HEK293 (cell line): ENCODE results near the gene LDB2.

Source experiments
- CTCF ChIP-seq: fragments of 450-650 bp; formaldehyde crosslinking; IDR thresholded peaks from 2 replicates; pipeline ENCODE4 v1.5.1; 2016; ENCODE audit warnings: missing biosample characterization, missing genetic modification characterization
- ELK4 ChIP-seq: IDR thresholded peaks from 2 replicates; pipeline ENCODE4 v1.6.1; 2011; ENCODE audit warnings: mild to moderate bottlenecking, low read depth, low read length, borderline replicate concordance
- MEIS1 ChIP-seq: sonication (generic); formaldehyde crosslinking; IDR thresholded peaks from 2 replicates; pipeline ENCODE4 v1.8.1; 2022; ENCODE audit warnings: missing genetic modification reagents, mild to moderate bottlenecking, borderline replicate concordance
- REST ChIP-seq: fragments of 450-650 bp; formaldehyde crosslinking; IDR thresholded peaks from 2 replicates; pipeline ENCODE4 v1.5.1; 2016; ENCODE audit warnings: missing biosample characterization, missing genetic modification characterization
- YY1 ChIP-seq: fragments of 450-650 bp; formaldehyde crosslinking; IDR thresholded peaks from 2 replicates; pipeline ENCODE4 v1.5.1; 2018; ENCODE audit warnings: missing biosample characterization, missing genetic modification characterization
- ZEB2 ChIP-seq: fragments of 450-650 bp; formaldehyde crosslinking; IDR thresholded peaks from 2 replicates; pipeline ENCODE4 v1.5.1; 2016; ENCODE audit warnings: missing biosample characterization, missing genetic modification characterization
- ZNF394 ChIP-seq: fragments of 450-650 bp; formaldehyde crosslinking; IDR thresholded peaks from 2 replicates; pipeline ENCODE4 v1.5.1; 2016; ENCODE audit warnings: missing biosample characterization, missing genetic modification characterization, mild to moderate bottlenecking, moderate library complexity, borderline replicate concordance
- ZNF488 ChIP-seq: fragments of 450-650 bp; formaldehyde crosslinking; IDR thresholded peaks from 2 replicates; pipeline ENCODE4 v1.5.1; 2016; ENCODE audit warnings: missing biosample characterization, missing genetic modification characterization
- ZNF776 ChIP-seq: fragments of 450-650 bp; formaldehyde crosslinking; IDR thresholded peaks from 2 replicates; pipeline ENCODE4 v1.5.0; 2017; ENCODE audit warnings: missing biosample characterization, missing genetic modification characterization, borderline replicate concordance
- ZSCAN5A ChIP-seq: fragments of 450-650 bp; formaldehyde crosslinking; IDR thresholded peaks from 2 replicates; pipeline ENCODE4 v1.5.1; 2016; ENCODE audit warnings: missing biosample characterization, missing genetic modification characterization

GRCh38 chr4:16802044-16802443 lies 96.4 kb downstream of the LDB2 start:
- TF ChIP-seq REST (no peak), ZEB2 (tag by site-specific recombination) (no peak), CTCF (tag by site-specific recombination) (no peak), ELK4 (no peak), MEIS1 (CRISPR knock-in tag) (no peak), ZNF488 (tag by site-specific recombination) (no peak), ZNF776 (tag by site-specific recombination) (no peak), YY1 (tag by site-specific recombination) (no peak), ZSCAN5A (tag by site-specific recombination) (no peak), ZNF394 (no peak)
